ENCODE data around the gene LSM12.
"Not testable (repeated sequence)": the region's sequence is repeated elsewhere in the genome, so short reads cannot be mapped to it uniquely, and the experiment has no call there.

LSM12 gene

GRCh38 chr17:44007346-44008204, 58.9 kb downstream of the LSM12 start:
- DNase-seq (ENCODE audit: low read depth): no peak

GRCh38 chr17:44006598-44007345, 59.7 kb downstream of the LSM12 start:
- DNase-seq (ENCODE audit: low read depth): peak; percentile 97

- no peak for DNase-seq (ENCODE audit: low read depth)
Measured at GRCh38 chr17:44006272-44006597, 60.2 kb downstream of the LSM12 start.

- no peak for DNase-seq (ENCODE audit: low read depth)
Measured at GRCh38 chr17:44005527-44006271, 60.8 kb downstream of the LSM12 start.

- DNase-seq (ENCODE audit: low read depth): no peak
Measured at GRCh38 chr17:44004761-44005526, 61.5 kb downstream of the LSM12 start.

GRCh38 chr17:44004077-44004760, 62.3 kb downstream of the LSM12 start, which contains the start of gene NAGS:
TSS of gene NAGS (plus strand) at chr17:44004622. CDS start at chr17:44004664, 42 bp downstream.
- DNase-seq (ENCODE audit: low read depth): no peak

- DNase-seq (ENCODE audit: low read depth): no peak
Measured at GRCh38 chr17:44002141-44002848, 64.2 kb downstream of the LSM12 start.

- DNase-seq (ENCODE audit: low read depth): no peak
Measured at GRCh38 chr17:44001461-44001920, 65.0 kb downstream of the LSM12 start.

- DNase-seq (ENCODE audit: low read depth): no peak
Measured at GRCh38 chr17:44000871-44001460, 65.5 kb downstream of the LSM12 start.

- no peak for DNase-seq (ENCODE audit: low read depth)
Measured at GRCh38 chr17:44000141-44000860, 66.2 kb downstream of the LSM12 start.

- no peak for DNase-seq (ENCODE audit: low read depth)
Measured at GRCh38 chr17:43999024-43999423, 67.4 kb downstream of the LSM12 start.

GRCh38 chr17:43998552-43998951, 67.9 kb downstream of the LSM12 start:
- no peak for DNase-seq (ENCODE audit: low read depth)

GRCh38 chr17:43997180-43997579, 69.3 kb downstream of the LSM12 start:
- DNase-seq (ENCODE audit: low read depth): not testable (repeated sequence)

GRCh38 chr17:43995150-43995471, 71.4 kb downstream of the LSM12 start:
- DNase-seq (ENCODE audit: low read depth): no peak

GRCh38 chr17:43994272-43995149, 72.0 kb downstream of the LSM12 start:
- DNase-seq (ENCODE audit: low read depth): peak; percentile 55

- no peak for DNase-seq (ENCODE audit: low read depth)
Measured at GRCh38 chr17:43992641-43993040, 73.8 kb downstream of the LSM12 start.

- DNase-seq (ENCODE audit: low read depth): no peak
Measured at GRCh38 chr17:43988301-43988700, 78.2 kb downstream of the LSM12 start.
